ENCODE measurements around the gene CAMTA1. TPM values are rescaled to one million over a fixed set of nuclear protein-coding genes. Genes with fewer than 3 reads are reported as not detected.

Gene CAMTA1
- polyA plus RNA-seq, 2 donors, result 61.1 to 75.0 TPM

DNA sequence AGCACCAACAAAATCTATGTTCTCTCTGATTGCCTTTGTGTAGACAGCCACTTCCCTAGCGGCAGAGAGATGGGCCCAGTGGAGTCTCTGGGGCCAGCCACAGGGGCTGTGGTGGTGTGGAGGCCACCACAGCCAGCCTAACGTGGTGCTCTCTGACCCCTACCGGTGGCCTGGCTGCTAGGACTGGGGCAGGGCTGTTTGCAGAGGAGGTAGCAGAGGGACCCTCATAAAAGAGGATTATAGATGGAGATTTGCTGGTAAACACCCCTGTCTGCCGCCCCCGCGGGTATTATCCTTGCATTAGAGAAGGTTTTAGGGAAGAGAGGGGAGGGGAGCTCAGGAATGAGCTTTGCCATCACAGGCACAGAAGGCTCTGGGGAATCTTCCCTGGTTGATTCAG lies 675.6 kb downstream of the CAMTA1 start:
- Histone ChIP-seq H3K27me3 (ENCODE audit: control insufficient read depth in 1 of 2, insufficient read depth in 2 of 2, low read length in 2 of 2) (no peaks in the 10 kb centered on the region), H3K4me3 (ENCODE audit: low read depth in 1 of 2, low read length in 2 of 2) (no peak overlapping the region), H3K27ac (ENCODE audit: low read depth in 2 of 2, low read length in 1 of 2) (no peak overlapping the region), H3K4me1 (ENCODE audit: control insufficient read depth in 2 of 2, insufficient read depth in 2 of 2, low read length in 1 of 2) (no peaks in the 10 kb centered on the region), H3K36me3 (ENCODE audit: control insufficient read depth in 2 of 2, insufficient read depth in 2 of 2, low read length in 1 of 2) (no peaks in the 10 kb centered on the region), H3K9me3 (ENCODE audit: control insufficient read depth in 2 of 2, insufficient read depth in 1 of 2, low read depth in 1 of 2, low read length in 1 of 2) (peaks cover 0 to 3% of the 10 kb centered on the region in 2 donors)
- 67 to 88% methylated on average over 6 of the region's 6 CpGs for WGBS, 2 donors

DNA sequence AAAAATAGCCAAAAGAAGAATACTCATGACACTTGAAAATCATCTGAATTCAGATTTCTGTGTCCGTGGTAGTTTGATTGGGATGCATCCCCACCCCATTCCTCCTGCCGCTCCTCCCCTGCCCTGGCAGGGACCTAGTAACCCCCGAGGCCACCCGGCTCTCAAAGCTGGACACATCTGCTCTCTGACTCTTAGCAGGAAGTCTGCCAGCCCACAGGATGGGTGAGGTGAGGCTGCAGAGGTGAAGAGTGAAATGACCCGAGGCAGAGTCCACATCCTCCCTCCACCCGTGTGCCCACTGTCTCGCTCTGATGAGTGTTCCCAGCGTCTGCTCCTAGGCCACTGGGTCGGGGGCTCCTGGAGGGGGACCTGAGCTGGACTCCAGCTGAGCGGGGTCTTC lies 677.4 kb downstream of the CAMTA1 start:
- Histone ChIP-seq H3K9me3 (ENCODE audit: control insufficient read depth in 2 of 2, insufficient read depth in 1 of 2, low read depth in 1 of 2, low read length in 1 of 2) (no peaks in the 10 kb centered on the region), H3K27me3 (ENCODE audit: control insufficient read depth in 1 of 2, insufficient read depth in 2 of 2, low read length in 2 of 2) (no peaks in the 10 kb centered on the region), H3K36me3 (ENCODE audit: control insufficient read depth in 2 of 2, insufficient read depth in 2 of 2, low read length in 1 of 2) (no peaks in the 10 kb centered on the region), H3K27ac (ENCODE audit: low read depth in 2 of 2, low read length in 1 of 2) (no peak overlapping the region), H3K4me3 (ENCODE audit: low read depth in 1 of 2, low read length in 2 of 2) (no peak overlapping the region), H3K4me1 (ENCODE audit: control insufficient read depth in 2 of 2, insufficient read depth in 2 of 2, low read length in 1 of 2) (no peaks in the 10 kb centered on the region)
- WGBS, 2 donors, result 75 to 78% methylated on average over 10 of the region's 10 CpGs

DNA sequence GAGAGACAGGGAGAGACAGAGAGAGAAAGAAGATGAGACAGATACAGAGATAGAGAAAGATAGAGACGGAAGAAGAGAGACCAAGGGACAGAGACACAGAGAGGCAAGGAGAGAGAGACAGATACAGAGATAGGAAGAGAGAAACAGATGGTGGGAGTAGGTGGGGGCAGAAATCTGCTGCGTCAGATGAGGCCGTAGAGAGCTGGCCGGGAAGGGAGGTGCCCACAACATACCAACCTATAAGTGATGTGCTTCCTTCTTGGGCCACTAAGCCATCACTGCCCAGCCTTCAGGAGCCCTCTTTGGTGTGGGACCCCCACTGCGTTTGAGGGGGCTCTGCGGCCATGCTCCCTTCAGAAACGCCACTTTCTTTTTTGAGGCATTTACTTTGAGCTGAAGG lies 678.3 kb downstream of the CAMTA1 start:
- no peaks in the 10 kb centered on the region for H3K27me3 ChIP-seq (ENCODE audit: control insufficient read depth in 1 of 2, insufficient read depth in 2 of 2, low read length in 2 of 2)
- no peaks in the 10 kb centered on the region for H3K4me1 ChIP-seq (ENCODE audit: control insufficient read depth in 2 of 2, insufficient read depth in 2 of 2, low read length in 1 of 2)
- no peak overlapping the region for H3K27ac ChIP-seq (ENCODE audit: low read depth in 2 of 2, low read length in 1 of 2)
- WGBS, 2 donors, result 87 to 95% methylated on average over 7 of the region's 7 CpGs
- no peak overlapping the region for H3K4me3 ChIP-seq (ENCODE audit: low read depth in 1 of 2, low read length in 2 of 2)
- no peaks in the 10 kb centered on the region for H3K36me3 ChIP-seq (ENCODE audit: control insufficient read depth in 2 of 2, insufficient read depth in 2 of 2, low read length in 1 of 2)
- no peaks in the 10 kb centered on the region for H3K9me3 ChIP-seq (ENCODE audit: control insufficient read depth in 2 of 2, insufficient read depth in 1 of 2, low read depth in 1 of 2, low read length in 1 of 2)

DNA sequence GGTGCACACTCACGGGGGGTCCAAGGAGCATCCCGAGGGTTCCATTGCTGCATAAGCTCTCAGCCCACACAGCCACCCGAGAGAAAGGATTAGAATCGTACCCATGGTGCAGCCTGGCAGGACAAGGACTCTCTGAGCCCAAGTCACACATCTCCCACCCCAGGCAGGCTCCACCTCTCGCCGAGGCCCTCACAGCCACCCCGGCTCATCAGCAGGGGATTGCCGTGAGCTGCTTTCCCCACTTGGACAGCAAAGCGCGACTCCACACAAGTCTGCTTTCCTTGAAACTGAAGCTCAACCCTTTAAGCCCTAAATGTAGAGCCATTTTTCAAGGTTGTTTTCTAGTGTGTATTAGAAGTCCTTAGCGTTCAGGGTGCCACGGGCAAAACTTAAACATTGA lies 679.5 kb downstream of the CAMTA1 start:
- peaks cover 0 to 7% of the 10 kb centered on the region in 2 donors for H3K4me1 ChIP-seq (ENCODE audit: control insufficient read depth in 2 of 2, insufficient read depth in 2 of 2, low read length in 1 of 2)
- no peak overlapping the region for H3K27ac ChIP-seq (ENCODE audit: low read depth in 2 of 2, low read length in 1 of 2)
- no peak overlapping the region for H3K4me3 ChIP-seq (ENCODE audit: low read depth in 1 of 2, low read length in 2 of 2)
- no peaks in the 10 kb centered on the region for H3K27me3 ChIP-seq (ENCODE audit: control insufficient read depth in 1 of 2, insufficient read depth in 2 of 2, low read length in 2 of 2)
- H3K36me3 ChIP-seq (ENCODE audit: control insufficient read depth in 2 of 2, insufficient read depth in 2 of 2, low read length in 1 of 2), result no peaks in the 10 kb centered on the region
- no peaks in the 10 kb centered on the region for H3K9me3 ChIP-seq (ENCODE audit: control insufficient read depth in 2 of 2, insufficient read depth in 1 of 2, low read depth in 1 of 2, low read length in 1 of 2)
- 84 to 85% methylated on average over 12 of the region's 12 CpGs for WGBS, 2 donors

DNA sequence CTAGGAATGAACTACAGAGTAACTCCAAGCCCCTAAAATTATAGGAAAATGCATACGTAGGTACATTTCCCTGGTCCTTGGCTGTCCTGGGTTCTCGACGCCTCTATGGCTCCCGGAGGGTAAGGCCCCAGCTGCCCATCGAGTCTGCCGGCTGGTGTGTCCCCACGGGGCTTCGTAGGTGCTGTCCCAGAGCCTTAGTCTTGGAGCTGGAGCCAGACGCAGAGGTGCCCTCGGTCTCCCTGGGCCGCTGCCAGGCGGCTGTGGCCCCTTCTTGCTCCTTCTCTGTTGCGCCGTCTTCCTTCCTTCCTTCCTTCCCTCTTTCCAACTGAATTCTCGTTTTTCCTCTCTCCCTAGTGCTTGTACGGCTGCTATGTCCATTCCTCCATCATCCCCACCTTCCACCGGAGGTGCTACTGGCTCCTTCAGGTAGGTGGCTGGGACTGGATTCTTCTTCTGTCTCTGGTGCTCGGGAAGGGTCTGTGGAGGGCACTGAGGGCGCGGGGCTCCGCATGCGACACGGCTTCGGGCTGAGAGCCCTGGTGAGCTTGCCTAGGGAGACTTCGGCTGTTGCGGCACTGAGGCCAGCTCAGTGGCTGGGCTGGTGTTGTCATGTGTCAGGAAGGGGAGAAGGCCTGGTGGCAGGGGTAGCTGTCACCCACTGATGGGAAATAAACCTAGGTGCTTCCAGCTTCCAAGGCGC lies 682.4 kb downstream of the CAMTA1 start:
- H3K27me3 ChIP-seq (ENCODE audit: control insufficient read depth in 1 of 2, insufficient read depth in 2 of 2, low read length in 2 of 2), result no peaks in the 10 kb centered on the region
- 94 to 96% methylated on average over 27 of the region's 27 CpGs for WGBS, 2 donors
- H3K4me3 ChIP-seq (ENCODE audit: low read depth in 1 of 2, low read length in 2 of 2), result no peak overlapping the region
- no peaks in the 10 kb centered on the region for H3K36me3 ChIP-seq (ENCODE audit: control insufficient read depth in 2 of 2, insufficient read depth in 2 of 2, low read length in 1 of 2)
- no peaks in the 10 kb centered on the region for H3K9me3 ChIP-seq (ENCODE audit: control insufficient read depth in 2 of 2, insufficient read depth in 1 of 2, low read depth in 1 of 2, low read length in 1 of 2)
- H3K4me1 ChIP-seq (ENCODE audit: control insufficient read depth in 2 of 2, insufficient read depth in 2 of 2, low read length in 1 of 2), result peaks cover 0 to 23% of the 10 kb centered on the region in 2 donors
- H3K27ac ChIP-seq (ENCODE audit: low read depth in 2 of 2, low read length in 1 of 2), result no peak overlapping the region

DNA sequence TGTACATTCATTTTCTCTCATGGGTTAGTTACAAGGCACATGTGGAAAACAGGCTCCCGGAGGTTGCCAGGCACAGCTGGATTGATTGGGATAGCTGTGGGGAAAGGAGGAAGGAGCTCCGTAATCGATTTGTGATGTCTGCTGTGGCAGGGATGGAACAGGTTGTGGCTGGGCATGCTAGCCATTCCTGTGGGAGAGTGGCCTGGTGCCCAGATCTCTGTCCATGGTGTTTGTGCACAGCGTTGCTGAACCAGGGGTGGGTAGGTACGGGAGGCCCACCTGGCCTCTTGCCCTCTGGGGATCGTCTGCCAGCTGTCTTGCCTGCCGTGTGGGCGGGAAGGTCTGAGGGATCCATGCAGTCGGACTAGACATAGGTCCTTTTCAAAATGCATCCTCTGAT lies 683.0 kb downstream of the CAMTA1 start:
- WGBS, 2 donors, result 74 to 83% methylated on average over 9 of the region's 9 CpGs
- Histone ChIP-seq H3K9me3 (ENCODE audit: control insufficient read depth in 2 of 2, insufficient read depth in 1 of 2, low read depth in 1 of 2, low read length in 1 of 2) (no peaks in the 10 kb centered on the region), H3K36me3 (ENCODE audit: control insufficient read depth in 2 of 2, insufficient read depth in 2 of 2, low read length in 1 of 2) (no peaks in the 10 kb centered on the region), H3K4me3 (ENCODE audit: low read depth in 1 of 2, low read length in 2 of 2) (no peak overlapping the region), H3K4me1 (ENCODE audit: control insufficient read depth in 2 of 2, insufficient read depth in 2 of 2, low read length in 1 of 2) (peaks cover 0 to 23% of the 10 kb centered on the region in 2 donors), H3K27me3 (ENCODE audit: control insufficient read depth in 1 of 2, insufficient read depth in 2 of 2, low read length in 2 of 2) (no peaks in the 10 kb centered on the region), H3K27ac (ENCODE audit: low read depth in 2 of 2, low read length in 1 of 2) (no peak overlapping the region)

DNA sequence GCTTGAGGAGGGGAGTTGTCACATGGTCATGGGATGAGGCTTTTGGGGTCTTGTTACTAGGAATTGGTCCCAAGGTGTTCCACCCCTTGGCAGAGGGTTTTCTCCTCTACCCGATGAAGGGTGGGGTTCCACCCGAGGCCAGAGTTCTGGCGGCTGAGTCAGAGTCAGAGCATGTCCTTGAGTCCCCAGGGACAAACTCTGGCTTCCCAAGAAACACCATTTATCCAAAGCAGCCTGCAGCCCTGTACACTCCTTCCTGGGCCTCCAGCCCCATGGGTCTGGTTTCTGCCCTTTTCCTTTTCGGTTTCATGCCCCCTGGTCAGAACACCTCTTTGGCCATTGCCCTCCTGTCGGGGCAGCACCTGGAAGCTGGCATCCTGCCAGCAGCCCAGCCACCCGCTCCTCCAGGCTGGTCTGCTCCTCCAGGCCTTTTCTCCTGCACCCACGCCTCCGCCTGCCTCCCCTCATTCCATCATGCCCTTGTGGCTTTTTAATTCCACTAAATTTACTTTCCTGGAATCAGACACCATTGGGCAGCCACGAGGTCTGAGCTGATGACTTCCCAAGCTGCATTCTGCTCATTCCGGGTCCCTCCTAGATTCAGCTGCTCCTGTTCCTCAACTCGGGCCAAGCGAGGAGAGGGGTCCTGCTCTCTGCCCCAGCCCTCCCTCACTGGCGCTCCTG lies 684.1 kb downstream of the CAMTA1 start:
- Histone ChIP-seq H3K27ac (ENCODE audit: low read depth in 2 of 2, low read length in 1 of 2) (no peak overlapping the region), H3K4me1 (ENCODE audit: control insufficient read depth in 2 of 2, insufficient read depth in 2 of 2, low read length in 1 of 2) (peaks cover 0 to 23% of the 10 kb centered on the region in 2 donors), H3K4me3 (ENCODE audit: low read depth in 1 of 2, low read length in 2 of 2) (no peak overlapping the region), H3K36me3 (ENCODE audit: control insufficient read depth in 2 of 2, insufficient read depth in 2 of 2, low read length in 1 of 2) (no peaks in the 10 kb centered on the region), H3K9me3 (ENCODE audit: control insufficient read depth in 2 of 2, insufficient read depth in 1 of 2, low read depth in 1 of 2, low read length in 1 of 2) (no peaks in the 10 kb centered on the region), H3K27me3 (ENCODE audit: control insufficient read depth in 1 of 2, insufficient read depth in 2 of 2, low read length in 2 of 2) (no peaks in the 10 kb centered on the region)
- WGBS, 2 donors, result 57 to 61% methylated on average over 13 of the region's 13 CpGs

DNA sequence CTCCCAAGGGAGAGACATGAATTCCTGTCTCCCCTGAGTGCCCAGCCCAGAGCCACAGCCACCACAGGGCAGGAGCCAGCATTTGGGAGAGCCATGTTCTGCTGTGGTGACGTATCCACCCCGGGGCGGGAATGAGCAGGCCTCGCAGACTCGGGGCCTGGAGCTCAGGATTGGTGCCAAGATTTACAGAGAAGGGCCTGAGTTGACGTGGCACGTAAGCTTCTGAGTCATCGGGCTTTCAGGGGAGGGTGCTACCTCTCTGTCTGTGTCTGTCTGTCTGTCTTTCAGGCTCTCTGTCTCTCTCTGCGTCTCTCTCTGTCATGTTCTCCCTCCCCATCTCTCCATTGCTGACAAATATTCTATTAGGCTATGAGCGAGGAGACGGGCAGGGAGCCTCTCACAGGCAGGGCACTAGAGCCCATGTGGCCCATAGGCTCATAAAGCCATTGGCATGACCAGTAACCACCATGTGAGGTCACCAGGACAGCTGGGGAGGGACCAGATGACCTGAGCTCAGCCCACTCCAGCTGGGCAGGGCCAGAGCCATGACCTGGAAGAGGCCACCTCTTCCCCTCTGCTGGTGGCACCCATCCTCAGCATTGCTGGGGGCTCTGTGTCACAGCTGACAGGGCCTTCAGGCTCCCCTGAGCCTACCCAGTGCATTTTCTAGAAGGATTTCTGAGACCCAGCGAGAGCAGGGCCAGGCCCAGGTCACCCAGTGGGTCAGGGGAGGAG lies 685.8 kb downstream of the CAMTA1 start:
- peaks cover 0 to 23% of the 10 kb centered on the region in 2 donors for H3K4me1 ChIP-seq (ENCODE audit: control insufficient read depth in 2 of 2, insufficient read depth in 2 of 2, low read length in 1 of 2)
- no peaks in the 10 kb centered on the region for H3K27me3 ChIP-seq (ENCODE audit: control insufficient read depth in 1 of 2, insufficient read depth in 2 of 2, low read length in 2 of 2)
- peak overlapping the region; percentile 12 to 23 for H3K27ac ChIP-seq (ENCODE audit: low read depth in 2 of 2, low read length in 1 of 2)
- no peak overlapping the region for H3K4me3 ChIP-seq (ENCODE audit: low read depth in 1 of 2, low read length in 2 of 2)
- no peaks in the 10 kb centered on the region for H3K36me3 ChIP-seq (ENCODE audit: control insufficient read depth in 2 of 2, insufficient read depth in 2 of 2, low read length in 1 of 2)
- WGBS, 2 donors, result 22 to 48% methylated on average over 11 to 12 of the region's 12 CpGs
- H3K9me3 ChIP-seq (ENCODE audit: control insufficient read depth in 2 of 2, insufficient read depth in 1 of 2, low read depth in 1 of 2, low read length in 1 of 2), result no peaks in the 10 kb centered on the region

DNA sequence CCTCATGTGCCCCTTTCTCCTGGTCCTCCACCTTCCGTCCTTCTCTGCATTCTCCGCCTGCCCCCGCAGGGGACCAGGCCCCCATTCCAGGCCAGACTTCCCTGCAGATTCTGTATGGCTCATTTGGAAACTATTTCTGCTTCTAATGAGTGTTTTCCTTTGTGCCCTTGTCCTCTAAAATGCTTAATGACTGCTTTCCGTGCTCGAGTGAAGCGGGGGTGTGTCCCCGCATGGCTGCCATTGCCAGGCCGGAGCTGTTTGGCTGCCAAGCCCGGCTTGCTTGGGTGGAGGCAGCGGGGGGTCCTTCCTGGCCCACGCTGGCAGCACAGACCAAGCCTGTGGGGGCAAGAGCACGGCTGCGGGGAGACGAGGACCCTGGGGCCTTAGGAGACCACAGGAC lies 686.6 kb downstream of the CAMTA1 start:
- no peaks in the 10 kb centered on the region for H3K36me3 ChIP-seq (ENCODE audit: control insufficient read depth in 2 of 2, insufficient read depth in 2 of 2, low read length in 1 of 2)
- H3K4me3 ChIP-seq (ENCODE audit: low read depth in 1 of 2, low read length in 2 of 2), result no peak overlapping the region
- no peaks in the 10 kb centered on the region for H3K27me3 ChIP-seq (ENCODE audit: control insufficient read depth in 1 of 2, insufficient read depth in 2 of 2, low read length in 2 of 2)
- peaks cover 0 to 23% of the 10 kb centered on the region in 2 donors for H3K4me1 ChIP-seq (ENCODE audit: control insufficient read depth in 2 of 2, insufficient read depth in 2 of 2, low read length in 1 of 2)
- peak overlapping the region in 1 of 2 donors; percentile 34 for H3K27ac ChIP-seq (ENCODE audit: low read depth in 2 of 2, low read length in 1 of 2)
- H3K9me3 ChIP-seq (ENCODE audit: control insufficient read depth in 2 of 2, insufficient read depth in 1 of 2, low read depth in 1 of 2, low read length in 1 of 2), result no peaks in the 10 kb centered on the region
- 48 to 54% methylated on average over 14 of the region's 14 CpGs for WGBS, 2 donors
